ENCODE results near the gene TACO1. TPM values are rescaled to one million over a fixed set of nuclear protein-coding genes. Genes with fewer than 3 reads are reported as not detected.

The TACO1 gene
- total RNA-seq, 4 donors from 2014 or later = 10.2 to 17.7 (median 14.6) TPM

DNA sequence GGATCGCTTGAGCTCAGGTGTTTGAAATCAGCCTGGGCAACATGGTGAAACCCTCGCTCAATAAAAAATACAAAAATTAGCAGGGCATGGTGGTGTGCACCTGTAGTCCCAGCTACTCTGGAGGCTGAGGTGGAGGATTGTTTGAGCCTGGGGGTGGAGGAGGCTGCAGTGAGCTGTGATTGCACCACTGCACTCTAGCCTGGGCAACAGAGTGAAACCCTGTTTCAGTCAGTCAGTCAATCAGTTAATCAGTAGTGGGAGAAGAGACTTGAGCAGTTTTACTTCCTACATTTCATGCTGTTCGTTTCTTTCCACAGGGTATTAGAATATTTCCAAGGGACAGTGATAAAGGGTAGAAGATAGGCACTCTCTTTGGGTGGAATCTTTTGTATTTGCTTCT lies 30.4 kb downstream of the TACO1 start:
- no peak for TF ChIP-seq CTCF (IDR thresholded peaks at IDR 0.05; ENCODE audit: low read depth)

GRCh38 chr17:63631626-63632025 lies 30.9 kb downstream of the TACO1 start:
- TF ChIP-seq CTCF (IDR thresholded peaks at IDR 0.05; ENCODE audit: low read depth) = no peak

DNA sequence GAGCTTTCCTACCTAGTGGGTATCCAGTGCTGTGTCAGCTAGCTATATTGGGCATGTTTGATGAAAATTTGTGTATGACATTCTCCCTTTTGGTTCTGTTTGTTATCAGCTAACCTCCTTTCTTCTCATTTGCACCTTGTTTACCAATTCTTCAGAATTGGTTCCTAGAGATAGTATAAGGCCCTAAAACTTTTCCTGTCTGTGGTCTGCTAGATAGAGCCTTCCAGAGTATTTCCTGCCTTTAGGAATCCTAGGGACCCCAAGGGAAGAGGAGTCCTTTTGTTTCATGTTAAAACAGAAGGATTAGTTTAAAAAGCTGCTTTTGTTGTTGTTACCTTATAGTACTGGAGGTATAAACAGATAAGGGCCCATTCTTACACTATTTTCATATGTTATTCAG lies 33.0 kb downstream of the TACO1 start:
- no peak for TF ChIP-seq CTCF (IDR thresholded peaks at IDR 0.05; ENCODE audit: low read depth)

- TF ChIP-seq CTCF (IDR thresholded peaks at IDR 0.05; ENCODE audit: low read depth) = no peak
These were observed 33.5 kb downstream of the TACO1 start for GRCh38 chr17:63634163-63634562.

DNA sequence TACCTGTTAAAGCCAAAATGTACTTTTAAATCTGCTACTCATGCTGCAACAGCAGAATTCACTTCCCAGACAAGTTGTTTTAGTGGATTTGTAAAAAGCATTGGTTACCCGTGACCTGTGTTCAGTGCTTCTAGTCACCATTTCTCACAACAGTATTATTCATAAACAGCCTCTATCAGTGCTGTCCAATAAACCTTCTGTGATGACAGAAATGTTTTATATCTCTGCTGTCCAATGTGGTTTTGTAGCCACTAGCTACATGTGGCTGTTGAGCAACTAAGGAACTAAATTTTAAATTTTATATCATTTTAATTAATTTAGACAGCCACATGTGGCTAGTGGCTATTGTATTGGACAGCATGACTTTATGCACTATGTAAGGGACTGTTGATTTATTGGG lies 34.1 kb downstream of the TACO1 start:
- TF ChIP-seq CTCF (IDR thresholded peaks at IDR 0.05; ENCODE audit: low read depth) = no peak

- TF ChIP-seq CTCF (IDR thresholded peaks at IDR 0.05; ENCODE audit: low read depth) = no peak
These were observed 34.6 kb downstream of the TACO1 start for GRCh38 chr17:63635290-63635689.

DNA sequence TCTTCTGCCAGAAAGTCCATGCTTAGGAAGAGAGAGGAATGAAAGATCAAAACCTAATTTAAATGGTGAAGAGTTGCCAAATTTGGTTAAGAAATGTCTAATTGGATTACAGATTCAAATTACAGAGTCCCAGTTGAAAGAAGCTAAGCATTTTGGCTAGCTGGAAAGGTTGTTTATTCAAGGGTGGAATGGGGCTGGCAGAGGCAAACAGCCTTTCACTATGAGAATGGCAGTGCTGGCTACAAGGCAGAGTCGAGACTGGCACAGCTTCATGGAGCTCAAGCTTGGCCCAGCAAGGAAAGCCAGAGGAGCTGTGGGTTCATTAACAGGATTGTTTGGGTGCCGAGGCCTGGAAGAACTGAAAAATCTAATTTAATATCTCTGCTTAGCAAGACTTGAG lies 35.1 kb downstream of the TACO1 start:
- TF ChIP-seq CTCF (IDR thresholded peaks at IDR 0.05; ENCODE audit: low read depth) = no peak

All from subcutaneous adipose tissue (tissue), 4 donors.